Measurements from ENCODE around the gene SCN1A. TPM values are rescaled to one million over a fixed set of nuclear protein-coding genes. Genes with fewer than 3 reads are reported as not detected.

SCN1A gene
- total and polyA plus RNA-seq, 2 of the 8 experiments (the other 6 are each of a cell fraction or from before 2014, with no cell fraction given), result 0.18 to 1.9 TPM

DNA sequence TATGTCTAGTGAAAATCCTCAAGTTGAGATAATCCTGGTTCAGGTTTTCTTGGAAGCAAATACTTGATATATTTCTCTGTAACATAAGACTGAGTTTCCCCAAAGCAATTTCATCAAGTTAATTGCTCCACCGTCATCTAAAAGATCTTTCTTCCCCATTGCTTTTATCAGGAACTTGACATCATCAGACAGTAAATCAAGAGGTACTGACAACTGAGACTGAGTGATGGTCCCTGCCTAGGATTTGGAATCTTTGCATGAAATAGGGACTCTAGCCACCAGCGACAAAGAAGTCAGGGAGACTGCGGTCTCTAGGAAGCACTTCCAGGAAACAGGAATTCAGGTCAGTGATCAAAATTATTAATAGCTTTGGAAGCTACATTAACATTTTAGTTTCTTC is 43.4 kb upstream of the SCN1A start:
- no peak overlapping the region for H3K18ac ChIP-seq (ENCODE audit: extremely low read depth, low read length)
- H3K14ac ChIP-seq (ENCODE audit: insufficient read length), result no peak overlapping the region
- H3K23ac ChIP-seq (ENCODE audit: insufficient read length), result no peak overlapping the region
- FAIRE-seq (no peak), DNase-seq (ENCODE audit: low read depth in 1 of 2, low spot score in 2 of 2) (no peak)
- no peak overlapping the region for H4K8ac ChIP-seq (ENCODE audit: extremely low read depth, insufficient read depth, low read length)
- no peak overlapping the region for H3K27ac ChIP-seq (ENCODE audit: low read depth, low read length)
- no peak overlapping the region for H3K4ac ChIP-seq (replicated peaks; ENCODE audit: insufficient read length, low read depth, low read length)
- H3K4me3 ChIP-seq (ENCODE audit: extremely low read depth in 1 of 4, insufficient read depth in 2 of 4, low read depth in 3 of 4, low read length in 4 of 4), result no peak overlapping the region
- H3K56ac ChIP-seq (replicated peaks; ENCODE audit: insufficient read length, low read depth, low read length), result no peak overlapping the region
- no peaks in the 10 kb centered on the region for H4K20me1 ChIP-seq (replicated peaks in 1 of 2; ENCODE audit: control insufficient read depth in 1 of 2, insufficient read depth in 2 of 2, low read length in 2 of 2)
- no peak overlapping the region for H2AFZ ChIP-seq (ENCODE audit: low read length)
- H3K27me3 ChIP-seq (replicated peaks in 1 of 4; ENCODE audit: control insufficient read depth in 3 of 4, extremely low read depth in 1 of 4, insufficient read depth in 3 of 4, low read length in 3 of 4), result no peaks in the 10 kb centered on the region
- H3K23me2 ChIP-seq (ENCODE audit: low read depth, low read length), result no peaks in the 10 kb centered on the region
- ChIA-PET POLR2A (ENCODE audit: partially characterized antibody) (no interaction called here), CTCF (ENCODE audit: partially characterized antibody) (interaction anchor here (0.6 to 1.8 kb wide), 2 partner anchors 11 to 736 kb away, joined by 4 to 6 read pairs; no protein-coding TSS in a partner anchor)
- no peak overlapping the region for H4K5ac ChIP-seq (ENCODE audit: insufficient read length, low read depth, low read length)
- no peak overlapping the region for H3K4me2 ChIP-seq (ENCODE audit: insufficient read depth in 1 of 2, low read depth in 2 of 2, low read length in 2 of 2)
- H2BK20ac ChIP-seq (ENCODE audit: low read length), result no peak overlapping the region
- no peak for TF ChIP-seq BACH1 (IDR thresholded peaks at IDR 0.05; ENCODE audit: low read length)
- TF ChIP-seq JUND (IDR thresholded peaks at IDR 0.05; ENCODE audit: low read length), result no peak
- TF ChIP-seq CEBPB (IDR thresholded peaks at IDR 0.05; ENCODE audit: low read depth, low read length), result no peak
- no peak for TF ChIP-seq SIX5 (IDR thresholded peaks at IDR 0.05; ENCODE audit: low read depth, low read length)
- TF ChIP-seq SP4 (IDR thresholded peaks at IDR 0.05; ENCODE audit: low read length), result no peak
- no peak for TF ChIP-seq CBX8 (IDR thresholded peaks at IDR 0.05; ENCODE audit: borderline replicate concordance, low read depth, low read length)
- no peak for TF ChIP-seq SAP30 (IDR thresholded peaks at IDR 0.05; ENCODE audit: insufficient read depth, insufficient replicate concordance, low read length)
- TF ChIP-seq NRF1 (IDR thresholded peaks at IDR 0.05; ENCODE audit: low read depth, low read length), result no peak
- no peak for TF ChIP-seq CHD1 (IDR thresholded peaks at IDR 0.05; ENCODE audit: low read depth, low read length)
- TF ChIP-seq POU5F1 (IDR thresholded peaks at IDR 0.05; ENCODE audit: low read depth, low read length), result no peak
- no peak overlapping the region for H2AK5ac ChIP-seq (ENCODE audit: low read depth, low read length)
- no peaks in the 10 kb centered on the region for H3K36me3 ChIP-seq (ENCODE audit: control insufficient read depth in 2 of 4, insufficient read depth in 4 of 4, low read length in 3 of 4)
- H3K9ac ChIP-seq (replicated peaks in 1 of 4; ENCODE audit: extremely low read depth in 1 of 4, low read depth in 3 of 4, low read length in 3 of 4), result no peak overlapping the region
- H4K91ac ChIP-seq (replicated peaks; ENCODE audit: insufficient read length, low read length), result no peak overlapping the region
- no peak overlapping the region for H2BK15ac ChIP-seq (ENCODE audit: low read length)
- H3K79me2 ChIP-seq (ENCODE audit: control insufficient read depth in 1 of 2, insufficient read depth in 2 of 2, low read length in 2 of 2), result no peaks in the 10 kb centered on the region
- H2BK5ac ChIP-seq (ENCODE audit: low read depth, low read length), result no peak overlapping the region
- H3K79me1 ChIP-seq (ENCODE audit: low read depth, low read length), result no peaks in the 10 kb centered on the region
- H2BK12ac ChIP-seq (ENCODE audit: low read depth, low read length), result no peak overlapping the region
- no peaks in the 10 kb centered on the region for H3K9me3 ChIP-seq (ENCODE audit: insufficient read depth in 2 of 2, low read depth in 1 of 2, low read length in 1 of 2)
- no peak overlapping the region for H2BK120ac ChIP-seq (replicated peaks; ENCODE audit: low read depth, low read length)
- 80% methylated on average over 3 of the region's 3 CpGs; no CpG with 5 or more reads in 1 of the 2 experiments for WGBS, 2 experiments (ENCODE audit: extremely low coverage in 1 of 2, insufficient coverage in 1 of 2, insufficient read length in 1 of 2, insufficient replicate concordance in 2 of 2, low coverage in 1 of 2, low lambda C conversion rate in 2 of 2, missing lambda C conversion rate in 1 of 2)
- no peaks in the 10 kb centered on the region for H3K4me1 ChIP-seq (replicated peaks in 1 of 4; ENCODE audit: control insufficient read depth in 3 of 4, insufficient read depth in 4 of 4, low read length in 3 of 4)
